NCI-H345 treated with DMSO at 0.1 percent for 48 hours (cell line): ENCODE measurements around the gene TIMM10.
A peak's percentile ranks its signal among the peaks of the same experiment; 100 is the strongest.

ENCODE experiments used
- DNase-seq: peaks from one replicate; lab custom pipeline; 2025; ENCODE audit not compliant: unreplicated experiment; lab: John Stamatoyannopoulos, UW

Gene TIMM10

DNA sequence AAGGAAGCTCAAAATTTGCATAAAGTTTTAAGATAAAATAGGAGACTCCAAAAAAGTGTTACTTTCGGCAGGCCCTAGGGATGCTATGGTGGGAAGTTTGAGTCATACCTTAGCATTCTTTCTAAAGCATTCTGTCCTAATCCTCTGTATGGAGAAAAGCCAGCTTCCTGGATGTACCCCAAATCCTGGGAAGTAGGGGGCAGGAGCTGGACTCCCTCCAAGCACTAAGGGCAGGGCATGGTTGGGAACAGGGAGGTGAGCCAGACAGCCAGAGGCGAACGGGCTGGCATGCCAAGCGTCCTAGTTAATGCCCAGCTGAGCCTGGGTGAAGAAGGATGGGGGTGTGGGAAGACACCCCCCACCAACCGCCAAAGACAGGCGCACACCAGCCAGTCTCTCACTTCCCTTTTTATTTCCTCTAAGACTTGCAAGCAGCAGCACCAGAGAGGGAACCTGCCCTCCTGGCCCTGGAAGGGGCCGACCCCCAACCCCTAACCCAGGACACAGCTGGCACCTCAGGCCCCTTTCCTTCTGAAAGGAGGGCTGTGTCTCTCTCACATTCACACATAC, 46.3 kb downstream of the TIMM10 start:
- no peak for DNase-seq

DNA sequence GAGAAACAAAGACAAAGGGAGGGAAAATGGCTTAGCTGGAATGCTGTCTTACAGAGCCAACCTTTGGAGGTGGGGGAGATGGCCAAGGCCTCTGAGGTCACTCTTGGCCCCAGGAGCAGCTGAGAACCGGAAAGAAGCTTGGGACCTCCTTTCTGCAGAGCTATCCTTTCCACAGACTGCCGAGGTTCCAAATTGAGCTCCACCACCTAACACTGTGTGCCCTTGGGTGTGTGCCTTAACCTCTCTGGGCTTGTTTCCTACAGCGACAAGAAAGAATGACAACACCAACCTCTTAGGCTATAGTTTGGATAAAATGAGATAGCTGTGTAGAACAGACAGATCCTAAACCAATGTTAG, 47.0 kb downstream of the TIMM10 start:
- DNase-seq, result no peak

DNA sequence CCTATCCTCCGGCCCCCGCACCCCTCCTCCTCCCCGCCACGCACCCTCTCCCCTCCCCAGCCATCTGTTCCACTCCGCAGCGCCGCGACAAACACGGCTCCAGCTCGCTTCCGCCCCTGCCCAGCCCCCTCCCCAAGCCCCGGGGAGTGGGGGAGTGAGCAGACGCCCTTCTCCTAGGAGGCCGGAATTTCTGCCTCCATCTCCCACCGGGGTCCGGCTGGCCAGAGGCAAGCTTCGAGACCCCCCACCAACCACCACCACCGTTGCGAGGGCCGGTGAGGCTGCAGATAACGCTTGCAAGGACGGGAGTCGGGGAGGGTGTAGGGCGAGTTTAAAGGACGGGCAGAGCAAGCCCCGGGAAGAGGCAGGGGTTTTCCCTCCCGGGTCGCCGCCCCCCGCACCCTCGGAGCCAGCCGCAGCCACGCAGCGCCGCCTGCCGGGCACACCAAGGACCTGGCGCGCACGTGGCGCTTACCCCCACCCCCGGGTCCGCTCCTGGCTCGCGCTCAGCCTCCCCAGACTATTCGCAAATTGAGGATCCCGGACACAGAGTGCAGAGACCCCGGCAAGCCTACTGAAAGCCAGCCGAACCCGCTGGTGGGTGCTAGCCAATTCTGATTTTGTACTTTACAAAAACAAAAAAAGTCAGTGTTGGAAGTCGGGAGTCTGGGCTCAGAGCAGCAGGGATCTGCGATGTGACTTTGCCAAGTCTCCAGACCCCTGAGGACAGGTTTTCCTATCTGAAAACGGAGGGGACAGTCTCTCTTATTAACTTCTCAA, 47.6 kb downstream of the TIMM10 start:
- DNase-seq, result no peak

DNA sequence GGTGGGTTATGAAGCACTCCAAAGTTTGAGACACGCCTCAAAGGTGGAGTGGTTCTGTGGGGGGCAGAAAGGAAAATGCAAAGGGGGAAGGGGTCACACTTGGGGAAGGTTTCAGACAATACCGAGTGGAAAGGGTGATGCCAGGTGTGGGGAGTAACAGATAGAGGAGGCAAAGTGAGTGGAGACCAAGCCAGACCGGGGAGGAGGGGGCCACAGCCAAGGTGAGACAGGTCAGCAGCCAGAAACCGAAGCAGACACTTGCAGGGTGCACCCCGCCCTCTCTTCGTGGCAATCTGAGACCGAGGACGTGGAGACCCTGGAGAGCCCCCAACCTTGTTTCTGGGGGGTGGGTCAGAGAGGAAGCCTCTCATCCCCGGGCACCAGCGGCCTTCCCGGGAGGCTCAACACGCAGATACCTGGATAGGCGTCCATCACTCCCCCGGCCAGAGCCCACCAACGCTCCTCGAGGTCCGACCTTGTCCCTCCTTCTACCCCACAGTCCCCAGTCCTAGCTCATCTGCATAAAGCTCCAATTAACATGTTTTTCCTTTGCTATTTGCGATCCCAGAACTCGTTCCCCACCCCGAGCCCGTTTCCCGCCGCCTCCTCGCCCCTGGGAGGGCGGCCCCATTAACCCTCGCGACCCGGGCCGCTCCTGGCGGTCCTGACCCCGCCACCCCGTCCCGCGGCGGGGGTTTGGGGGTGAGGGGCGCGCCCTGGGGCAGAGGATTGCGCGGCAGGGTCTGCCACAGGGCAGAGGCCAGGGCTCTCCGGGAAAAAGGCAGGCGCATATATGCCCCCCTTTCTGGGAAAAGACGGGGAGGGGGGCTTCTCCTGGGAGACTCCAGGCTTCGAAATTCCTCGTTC, 48.4 kb downstream of the TIMM10 start:
- DNase-seq, result no peak

GRCh38 chr11:57481315-57481714, 49.2 kb downstream of the TIMM10 start:
- no peak for DNase-seq

GRCh38 chr11:57480409-57481137, 50.0 kb downstream of the TIMM10 start:
- peak; percentile 36 for DNase-seq

- DNase-seq, result no peak
Measured at GRCh38 chr11:57479911-57480310, 50.6 kb downstream of the TIMM10 start.

DNA sequence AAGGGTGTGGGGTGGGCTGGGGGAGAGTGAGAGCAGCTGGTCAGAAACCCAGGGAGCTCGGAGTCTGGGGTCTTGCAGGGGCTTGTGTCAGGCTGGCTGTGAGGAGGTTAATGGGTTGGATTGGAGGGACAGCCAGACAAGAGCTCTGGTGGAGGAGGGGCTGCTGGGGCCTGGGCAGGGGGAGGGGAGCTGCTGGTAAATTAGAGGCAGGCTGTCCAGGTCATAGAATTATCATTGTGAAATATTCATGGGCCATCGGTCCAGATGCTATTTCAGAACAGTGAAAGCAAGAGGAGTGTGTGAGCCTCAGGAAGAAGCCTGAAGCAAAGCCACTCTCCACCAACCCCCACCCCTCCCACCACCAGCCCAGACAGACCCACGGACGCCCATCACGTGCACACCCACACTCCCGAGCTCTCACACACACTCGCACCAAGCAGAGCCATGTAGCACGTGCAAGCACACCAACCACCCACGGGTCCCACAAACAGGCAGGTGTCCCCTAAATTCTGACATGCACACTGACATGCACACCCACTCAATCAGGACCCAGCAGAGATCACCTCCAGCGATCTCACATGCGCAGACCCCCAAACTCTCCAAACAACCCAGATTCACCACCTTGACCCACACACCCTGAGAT, 51.4 kb downstream of the TIMM10 start:
- DNase-seq, result no peak
